WI38 (cell line): Measurements from ENCODE around the gene JMJD4.

ENCODE experiments used
- H3K4me3 ChIP-seq: 2 replicates; pipeline ENCODE4 v1.5.1; 2011; ENCODE audit warnings: low read depth, mild to moderate bottlenecking, control low read depth, low read length
- TF ChIP-seq, protein P1 (sequence below): IDR thresholded peaks from 2 replicates; pipeline ENCODE4 v1.5.1; 2012; ENCODE audit warnings: low read depth, mild to moderate bottlenecking, control low read depth, low read length

Gene JMJD4

GRCh38 chr1:227742738-227743715, 7.9 kb upstream of the JMJD4 start:
- TF ChIP-seq, protein P1, sequence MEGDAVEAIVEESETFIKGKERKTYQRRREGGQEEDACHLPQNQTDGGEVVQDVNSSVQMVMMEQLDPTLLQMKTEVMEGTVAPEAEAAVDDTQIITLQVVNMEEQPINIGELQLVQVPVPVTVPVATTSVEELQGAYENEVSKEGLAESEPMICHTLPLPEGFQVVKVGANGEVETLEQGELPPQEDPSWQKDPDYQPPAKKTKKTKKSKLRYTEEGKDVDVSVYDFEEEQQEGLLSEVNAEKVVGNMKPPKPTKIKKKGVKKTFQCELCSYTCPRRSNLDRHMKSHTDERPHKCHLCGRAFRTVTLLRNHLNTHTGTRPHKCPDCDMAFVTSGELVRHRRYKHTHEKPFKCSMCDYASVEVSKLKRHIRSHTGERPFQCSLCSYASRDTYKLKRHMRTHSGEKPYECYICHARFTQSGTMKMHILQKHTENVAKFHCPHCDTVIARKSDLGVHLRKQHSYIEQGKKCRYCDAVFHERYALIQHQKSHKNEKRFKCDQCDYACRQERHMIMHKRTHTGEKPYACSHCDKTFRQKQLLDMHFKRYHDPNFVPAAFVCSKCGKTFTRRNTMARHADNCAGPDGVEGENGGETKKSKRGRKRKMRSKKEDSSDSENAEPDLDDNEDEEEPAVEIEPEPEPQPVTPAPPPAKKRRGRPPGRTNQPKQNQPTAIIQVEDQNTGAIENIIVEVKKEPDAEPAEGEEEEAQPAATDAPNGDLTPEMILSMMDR, result no peak
- no peak overlapping the region for H3K4me3 ChIP-seq

DNA sequence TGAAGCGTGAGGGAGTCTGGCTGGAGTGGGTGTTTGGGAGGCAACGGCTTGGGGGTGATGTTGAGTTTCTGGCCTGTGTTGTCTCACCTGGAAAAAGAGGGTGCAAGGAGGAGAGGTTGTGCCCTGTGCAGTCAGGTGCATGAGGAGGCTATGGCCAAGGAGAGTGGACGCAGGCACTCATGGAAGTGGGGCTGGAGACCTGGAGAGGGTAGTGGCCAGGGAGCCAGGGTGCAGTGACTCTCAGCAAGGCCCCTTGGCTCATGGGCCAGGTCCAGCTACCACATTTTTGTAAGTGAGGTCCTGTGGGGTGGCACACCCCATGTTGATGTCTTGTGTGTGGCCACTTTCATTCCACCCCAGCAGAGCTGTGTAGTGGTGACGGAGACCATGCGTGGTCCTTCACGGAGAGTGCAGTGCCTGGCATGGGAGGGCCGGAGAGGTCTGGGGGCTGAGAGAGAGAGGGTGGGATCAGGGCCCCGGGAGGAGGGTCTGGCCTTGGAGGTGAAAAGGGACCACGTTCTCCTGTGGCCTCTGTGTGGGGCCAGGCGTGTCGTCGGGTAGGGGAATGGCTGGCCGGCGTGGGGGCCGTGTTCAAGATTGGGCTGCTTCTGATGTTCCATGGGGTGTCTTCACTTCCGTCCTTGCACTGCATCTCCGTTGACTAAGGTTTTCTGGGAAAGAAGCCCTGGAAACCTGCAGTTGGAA, 6.2 kb upstream of the JMJD4 start:
- TF ChIP-seq, protein P1, result no peak
- no peak overlapping the region for H3K4me3 ChIP-seq

- no peak overlapping the region for H3K4me3 ChIP-seq
- TF ChIP-seq, protein P1, result no peak
These were observed 5.4 kb upstream of the JMJD4 start for GRCh38 chr1:227740401-227740960.

DNA sequence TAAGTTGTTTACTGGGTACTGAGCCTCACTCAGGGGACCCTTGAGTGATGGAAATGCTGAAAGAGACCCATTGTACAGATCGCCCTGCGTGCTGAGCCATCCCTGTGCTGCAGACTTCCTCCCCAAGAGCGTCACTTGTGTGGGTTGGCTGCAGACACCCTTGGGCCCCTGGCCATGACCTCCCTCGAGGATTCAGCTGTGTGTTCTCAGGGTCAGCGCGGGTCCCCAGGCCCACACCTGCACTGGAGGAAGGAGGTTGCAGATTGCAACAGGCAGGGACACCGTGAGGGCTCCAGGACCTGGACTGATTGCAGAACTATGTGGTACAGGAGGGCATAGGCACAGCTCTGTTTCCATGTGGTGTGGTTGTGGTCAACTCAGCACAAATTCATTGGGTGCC, 4.5 kb upstream of the JMJD4 start:
- no peak overlapping the region for H3K4me3 ChIP-seq
- TF ChIP-seq, protein P1, result no peak

DNA sequence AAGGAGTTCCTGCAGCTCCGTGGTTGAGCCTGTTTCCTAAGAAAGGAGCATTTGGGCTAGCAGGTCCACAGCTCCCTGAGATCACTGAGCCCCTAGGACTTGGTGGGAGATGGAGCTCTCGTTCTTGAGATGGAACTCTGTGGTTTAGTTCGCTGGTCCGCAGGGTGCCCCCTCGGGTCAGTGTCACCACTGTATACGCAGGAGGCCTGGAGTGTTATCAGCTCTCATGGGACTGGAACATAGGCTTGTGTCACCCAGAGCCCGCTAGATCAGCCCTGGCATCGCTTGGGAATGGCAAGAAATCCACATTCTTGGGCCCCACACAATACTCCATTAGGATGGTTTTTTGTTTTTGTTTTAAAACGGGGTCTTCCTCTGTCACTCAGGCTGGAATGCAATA, 3.7 kb upstream of the JMJD4 start:
- H3K4me3 ChIP-seq, result no peak overlapping the region
- TF ChIP-seq, protein P1, result no peak

DNA sequence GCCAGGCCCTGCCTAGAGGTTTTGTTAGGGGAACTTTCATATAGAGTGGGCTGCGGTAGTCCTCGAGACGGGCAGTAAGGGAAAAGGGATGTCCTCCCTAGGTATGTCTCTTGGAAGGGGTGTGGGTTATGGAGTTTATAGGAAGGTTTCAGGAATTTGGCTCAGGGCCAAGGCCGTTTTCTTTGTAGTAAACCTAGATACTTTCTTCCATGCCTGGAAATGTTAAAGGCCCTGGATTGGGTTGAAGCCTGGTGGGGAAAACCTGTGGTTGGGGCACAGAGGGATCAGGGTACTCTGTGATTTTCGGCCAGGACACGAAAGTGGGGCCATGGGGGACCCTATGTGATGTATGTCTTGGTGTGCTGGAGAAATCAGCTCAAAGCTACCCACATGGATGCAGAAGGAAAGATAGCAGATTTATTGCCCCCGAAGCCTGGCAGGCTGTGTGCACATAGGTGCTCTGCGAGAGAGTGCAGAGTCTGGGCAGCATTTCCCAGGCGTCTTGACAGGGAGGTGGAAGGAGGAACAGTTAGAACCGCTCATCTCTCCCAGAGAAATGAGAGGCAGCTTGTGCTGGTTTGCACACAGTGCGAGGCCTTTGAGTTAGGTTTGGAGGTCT, 1.8 kb upstream of the JMJD4 start:
- TF ChIP-seq, protein P1, result no peak
- no peak overlapping the region for H3K4me3 ChIP-seq
